Ectodermal cell (in vitro differentiated cells): Measurements from ENCODE around the gene RSRC1.
"Not testable (repeated sequence)": the region's sequence is repeated elsewhere in the genome, so short reads cannot be mapped to it uniquely, and the experiment has no call there.

Experiments used
- H3K27ac ChIP-seq: 2 replicates; pipeline ENCODE4 v1.7.0; 2013; ENCODE audit warnings: mild to moderate bottlenecking, low read depth, low read length; ENCODE audit not compliant: insufficient read depth, poor library complexity, severe bottlenecking
- H3K27me3 ChIP-seq: 2 replicates; pipeline ENCODE4 v1.7.0; 2013; ENCODE audit warnings: mild to moderate bottlenecking, low read length; ENCODE audit not compliant: insufficient read depth, control insufficient read depth, poor library complexity, severe bottlenecking
- H3K36me3 ChIP-seq: one replicate; pipeline ENCODE4 v1.7.0; 2013; ENCODE audit warnings: low read length; ENCODE audit not compliant: control insufficient read depth, insufficient read depth
- H3K4me1 ChIP-seq: one replicate; pipeline ENCODE4 v1.7.0; 2013; ENCODE audit warnings: low read length; ENCODE audit not compliant: control insufficient read depth, insufficient read depth
- H3K4me3 ChIP-seq: 2 replicates; pipeline ENCODE4 v1.7.0; 2013; ENCODE audit warnings: low read depth, low read length, control low read depth; ENCODE audit not compliant: insufficient read depth
- H3K9me3 ChIP-seq: 2 replicates; pipeline ENCODE4 v1.7.0; 2013; ENCODE audit warnings: mild to moderate bottlenecking, low read length, moderate library complexity; ENCODE audit not compliant: control insufficient read depth
- WGBS, 2 experiments: methylation state at CpG; one replicate each; pipeline ENCODE4 v1.1.7; 2013; ENCODE audit warnings: missing lambda C conversion rate in 2 of 2; 5-methylcytosine and 5-hydroxymethylcytosine counted together

The RSRC1 gene

GRCh38 chr3:158408518-158408897 is 298.6 kb downstream of the RSRC1 start:
- not testable (repeated sequence) for H3K27ac ChIP-seq, H3K4me1 ChIP-seq, H3K4me3 ChIP-seq, H3K27me3 ChIP-seq, H3K36me3 ChIP-seq, H3K9me3 ChIP-seq
- WGBS, 2 experiments, result 92 to 94% methylated on average over 5 of the region's 5 CpGs

GRCh38 chr3:158418035-158418434 is 308.1 kb downstream of the RSRC1 start:
- Histone ChIP-seq H3K9me3 (no peaks in the 10 kb centered on the region), H3K27me3 (no peaks in the 10 kb centered on the region), H3K4me3 (no peak overlapping the region), H3K27ac (no peak overlapping the region), H3K4me1 (no peaks in the 10 kb centered on the region), H3K36me3 (no peaks in the 10 kb centered on the region)

DNA sequence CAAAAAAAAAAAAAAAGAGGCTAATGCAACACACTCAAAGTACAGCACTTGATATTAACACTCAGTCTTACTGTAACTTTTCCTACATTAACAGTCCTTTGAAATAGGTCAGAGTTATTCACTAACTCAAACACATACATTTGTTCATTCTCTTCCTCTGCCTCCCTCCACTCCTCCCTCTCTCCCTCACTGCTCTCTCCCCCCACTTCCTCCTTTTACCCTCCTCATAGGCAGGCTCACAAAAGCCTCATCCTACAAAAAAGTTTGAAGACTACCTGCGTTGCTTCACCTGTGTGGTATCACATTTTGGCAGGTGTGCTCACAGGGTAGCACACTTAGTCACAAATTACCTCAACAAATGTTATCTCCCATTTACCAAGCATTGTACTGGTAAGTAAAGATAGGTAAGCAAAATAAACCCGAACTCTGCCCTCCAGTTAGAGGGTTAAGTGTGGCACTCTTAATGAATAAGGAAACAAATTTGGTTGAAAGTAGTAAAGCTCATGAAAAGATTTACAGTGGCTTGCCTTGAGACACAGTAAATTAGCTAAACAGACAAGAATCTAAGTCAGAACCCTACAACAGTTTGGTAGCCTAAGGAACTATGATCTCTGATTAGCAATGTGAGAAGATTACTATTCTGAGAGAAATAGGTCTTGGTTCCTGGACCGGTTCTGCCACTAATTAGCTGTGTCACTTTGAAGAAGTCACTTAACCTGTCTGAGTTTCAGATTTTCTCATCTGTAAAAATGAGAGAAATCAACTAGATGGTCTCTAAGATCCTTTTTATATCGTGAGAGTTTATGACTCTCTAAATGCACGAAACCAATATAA is 310.1 kb downstream of the RSRC1 start:
- Histone ChIP-seq H3K4me3 (no peak overlapping the region), H3K4me1 (no peaks in the 10 kb centered on the region), H3K9me3 (no peaks in the 10 kb centered on the region), H3K27ac (no peak overlapping the region), H3K27me3 (no peaks in the 10 kb centered on the region), H3K36me3 (no peaks in the 10 kb centered on the region)
- 84 to 89% methylated on average over 3 to 4 of the region's 5 CpGs for WGBS, 2 experiments

DNA sequence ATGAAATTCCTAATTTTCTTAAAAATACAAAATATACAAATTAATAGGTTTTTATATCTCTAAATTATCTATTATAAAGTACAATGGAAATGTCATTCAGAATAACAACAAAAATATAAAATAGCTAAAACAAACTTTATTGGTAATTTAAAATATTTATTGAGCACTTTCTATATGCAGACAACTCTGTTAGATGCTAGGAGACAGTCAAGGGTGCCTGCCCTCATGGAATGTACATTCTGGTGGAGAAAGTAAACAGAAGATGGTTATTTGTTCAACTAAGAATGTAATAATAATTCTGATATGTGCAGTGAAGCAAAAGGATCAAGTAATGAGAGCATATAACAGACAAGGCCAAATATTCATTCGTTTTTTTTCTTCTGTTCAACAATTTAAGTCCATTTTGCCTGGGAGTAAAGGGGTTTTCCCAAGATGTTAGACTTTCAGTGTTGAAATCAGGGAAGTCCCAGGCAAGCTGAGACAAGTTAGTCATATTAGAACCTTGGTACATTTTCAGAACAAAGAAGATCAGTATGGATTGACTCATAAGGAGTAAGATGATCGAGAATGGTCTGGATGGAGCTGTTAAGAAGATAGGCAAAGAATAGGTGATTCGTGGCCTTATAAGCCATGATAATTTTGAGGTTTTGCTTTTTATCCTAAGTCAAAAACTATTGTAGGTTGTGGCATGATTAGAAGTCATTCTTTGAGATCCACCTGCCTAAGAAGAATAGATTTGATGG is 310.9 kb downstream of the RSRC1 start:
- H3K36me3 ChIP-seq, result no peaks in the 10 kb centered on the region
- no peaks in the 10 kb centered on the region for H3K4me1 ChIP-seq
- no peak overlapping the region for H3K4me3 ChIP-seq
- 91 to 97% methylated on average over 3 of the region's 3 CpGs for WGBS, 2 experiments
- no peak overlapping the region for H3K27ac ChIP-seq
- no peaks in the 10 kb centered on the region for H3K27me3 ChIP-seq
- H3K9me3 ChIP-seq, result no peaks in the 10 kb centered on the region

- Histone ChIP-seq H3K4me1 (no peaks in the 10 kb centered on the region), H3K4me3 (no peak overlapping the region), H3K9me3 (no peaks in the 10 kb centered on the region), H3K27ac (no peak overlapping the region), H3K27me3 (no peaks in the 10 kb centered on the region), H3K36me3 (no peaks in the 10 kb centered on the region)
- WGBS, 2 experiments, result 88 to 91% methylated on average over 1 of the region's 1 CpG
Measured at GRCh38 chr3:158430448-158430847, 320.6 kb downstream of the RSRC1 start.

DNA sequence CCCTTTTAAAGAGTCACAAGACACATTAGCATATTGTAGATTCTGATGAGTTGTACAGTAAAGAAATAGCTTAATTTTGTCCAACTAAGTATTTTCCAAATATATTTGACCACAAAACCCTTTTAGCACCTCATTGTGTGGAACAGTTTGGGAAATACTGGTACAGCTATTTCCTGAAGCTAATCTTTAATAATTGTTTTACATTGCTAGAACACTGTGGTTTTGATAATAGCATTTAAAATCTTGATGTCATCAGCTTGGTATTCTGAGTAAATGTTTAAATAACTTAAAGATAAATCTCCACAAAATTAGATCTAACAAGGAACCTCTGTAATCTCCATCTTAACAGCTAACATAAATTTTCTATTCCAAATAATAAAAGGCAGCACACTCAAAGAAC is 321.1 kb downstream of the RSRC1 start:
- H3K9me3 ChIP-seq, result no peaks in the 10 kb centered on the region
- no peaks in the 10 kb centered on the region for H3K36me3 ChIP-seq
- no peak overlapping the region for H3K4me3 ChIP-seq

DNA sequence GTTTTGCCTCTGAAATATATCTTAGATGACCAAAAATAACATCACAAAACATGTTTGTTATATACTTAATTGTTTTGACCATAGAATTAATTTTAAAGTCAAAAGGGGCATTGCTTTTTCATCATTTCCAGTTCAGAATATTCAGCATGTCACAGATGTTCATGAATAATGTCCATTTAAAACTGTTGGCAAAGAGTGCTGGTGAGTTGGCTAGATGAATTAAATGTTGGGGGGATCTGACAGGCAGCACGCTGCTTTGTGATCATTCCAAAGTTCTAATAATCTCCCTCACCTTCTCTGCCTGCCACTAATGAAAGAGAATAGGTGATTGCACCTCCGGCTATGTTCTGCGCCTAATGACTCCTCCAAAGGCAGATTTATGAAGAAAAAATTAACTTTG is 321.9 kb downstream of the RSRC1 start:
- Histone ChIP-seq H3K9me3 (no peaks in the 10 kb centered on the region), H3K4me3 (no peak overlapping the region), H3K36me3 (no peaks in the 10 kb centered on the region), H3K27me3 (no peaks in the 10 kb centered on the region), H3K4me1 (no peaks in the 10 kb centered on the region), H3K27ac (no peak overlapping the region)
- 81 to 92% methylated on average over 3 of the region's 3 CpGs for WGBS, 2 experiments

More for the DNA sequence above, 321.1 kb downstream of the RSRC1 start:
- H3K27ac ChIP-seq, result no peak overlapping the region
- H3K27me3 ChIP-seq, result no peaks in the 10 kb centered on the region
- H3K4me1 ChIP-seq, result no peaks in the 10 kb centered on the region

DNA sequence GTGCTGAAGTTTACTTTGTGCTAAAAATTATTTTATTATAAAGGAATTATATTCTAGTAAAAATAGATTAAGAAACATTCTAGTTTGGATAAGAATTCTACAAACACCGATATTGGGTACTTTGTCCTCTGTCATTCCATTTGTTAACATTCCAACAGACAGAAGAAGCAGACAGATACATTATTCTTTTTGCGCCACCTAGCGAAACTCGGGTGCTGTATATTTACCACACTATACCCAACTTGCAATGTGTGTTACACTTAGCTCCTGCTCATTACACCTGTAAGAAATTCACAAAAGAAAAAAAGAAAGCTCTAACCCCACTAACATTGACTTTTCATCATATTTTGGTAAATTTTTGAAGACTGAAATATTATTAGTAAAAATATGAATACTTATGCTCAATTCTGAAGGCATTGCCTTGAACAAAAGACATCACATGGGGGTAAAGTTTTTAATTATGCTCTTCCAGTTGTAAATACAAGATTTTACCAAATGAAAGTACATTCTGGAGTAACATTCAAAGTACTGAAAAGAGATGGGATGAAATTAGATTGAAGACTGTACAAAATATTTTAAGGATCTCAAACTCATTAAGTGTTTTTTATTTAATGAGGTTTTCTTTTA is 324.6 kb downstream of the RSRC1 start:
- Histone ChIP-seq H3K27me3 (no peaks in the 10 kb centered on the region), H3K36me3 (no peaks in the 10 kb centered on the region), H3K27ac (no peak overlapping the region), H3K9me3 (no peaks in the 10 kb centered on the region), H3K4me3 (no peak overlapping the region), H3K4me1 (no peaks in the 10 kb centered on the region)
- WGBS, 2 experiments, result 11 to 19% methylated on average over 4 of the region's 4 CpGs

- WGBS, 2 experiments, result 100% methylated on average over 1 of the region's 1 CpG
- Histone ChIP-seq H3K4me1 (no peaks in the 10 kb centered on the region), H3K27ac (no peak overlapping the region), H3K27me3 (no peaks in the 10 kb centered on the region), H3K4me3 (no peak overlapping the region), H3K36me3 (no peaks in the 10 kb centered on the region), H3K9me3 (no peaks in the 10 kb centered on the region)
Measured at GRCh38 chr3:158443632-158444031, 333.7 kb downstream of the RSRC1 start.

GRCh38 chr3:158447408-158447807 is 337.5 kb downstream of the RSRC1 start:
- no peaks in the 10 kb centered on the region for H3K36me3 ChIP-seq
- H3K4me1 ChIP-seq, result no peaks in the 10 kb centered on the region
- no peaks in the 10 kb centered on the region for H3K9me3 ChIP-seq
- H3K27ac ChIP-seq, result no peak overlapping the region
- no peaks in the 10 kb centered on the region for H3K27me3 ChIP-seq
- H3K4me3 ChIP-seq, result no peak overlapping the region
